GM12891 (cell line): ENCODE results near the gene PCNX4.
"Not testable (repeated sequence)": the region's sequence is repeated elsewhere in the genome, so short reads cannot be mapped to it uniquely, and the experiment has no call there.

Source experiments
- POLR2A ChIP-seq: IDR thresholded peaks from 2 replicates; pipeline ENCODE4 v1.6.1; 2011; ENCODE audit warnings: low read depth, low read length, control low read depth
- POLR2AphosphoS5 ChIP-seq: IDR thresholded peaks from 2 replicates; pipeline ENCODE4 v1.6.1; 2011; ENCODE audit warnings: low read depth, low read length, control low read depth
- TAF1 ChIP-seq: IDR thresholded peaks from 2 replicates; pipeline ENCODE4 v1.6.1; 2011; ENCODE audit warnings: low read depth, low read length, control low read depth

DNA sequence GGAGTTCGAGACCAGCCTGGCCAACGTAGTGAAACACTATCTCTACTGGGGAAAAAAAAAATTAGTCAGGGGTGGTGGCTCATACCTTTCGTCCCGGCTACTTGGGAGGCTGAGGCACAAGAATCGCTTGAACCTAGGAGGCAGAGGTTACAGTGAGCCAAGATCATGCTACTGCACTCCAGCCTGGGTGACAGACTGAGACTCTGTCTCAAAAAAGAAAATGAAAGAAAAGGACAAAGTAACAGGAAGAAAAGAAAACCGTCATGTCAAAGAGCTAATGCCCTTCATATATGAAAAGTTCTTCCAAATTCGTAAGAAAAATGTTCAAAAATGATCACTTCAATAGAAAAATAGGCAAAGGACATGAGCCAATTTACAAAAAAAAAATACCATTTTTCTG, 8.1 kb downstream of the PCNX4 start:
- TF ChIP-seq POLR2A, TAF1, POLR2AphosphoS5: not testable (repeated sequence)
